GM18502 (cell line): ENCODE data around the gene ACY1.
"Not testable (repeated sequence)": the region's sequence is repeated elsewhere in the genome, so short reads cannot be mapped to it uniquely, and the experiment has no call there.

Source experiments
- ATAC-seq: cut with Tn5 transposase; IDR thresholded peaks from one replicate; pipeline ENCODE4 v1.9.1; 2021; ENCODE audit warnings: mild to moderate bottlenecking; ENCODE audit not compliant: unreplicated experiment, poor library complexity

ACY1 gene

DNA sequence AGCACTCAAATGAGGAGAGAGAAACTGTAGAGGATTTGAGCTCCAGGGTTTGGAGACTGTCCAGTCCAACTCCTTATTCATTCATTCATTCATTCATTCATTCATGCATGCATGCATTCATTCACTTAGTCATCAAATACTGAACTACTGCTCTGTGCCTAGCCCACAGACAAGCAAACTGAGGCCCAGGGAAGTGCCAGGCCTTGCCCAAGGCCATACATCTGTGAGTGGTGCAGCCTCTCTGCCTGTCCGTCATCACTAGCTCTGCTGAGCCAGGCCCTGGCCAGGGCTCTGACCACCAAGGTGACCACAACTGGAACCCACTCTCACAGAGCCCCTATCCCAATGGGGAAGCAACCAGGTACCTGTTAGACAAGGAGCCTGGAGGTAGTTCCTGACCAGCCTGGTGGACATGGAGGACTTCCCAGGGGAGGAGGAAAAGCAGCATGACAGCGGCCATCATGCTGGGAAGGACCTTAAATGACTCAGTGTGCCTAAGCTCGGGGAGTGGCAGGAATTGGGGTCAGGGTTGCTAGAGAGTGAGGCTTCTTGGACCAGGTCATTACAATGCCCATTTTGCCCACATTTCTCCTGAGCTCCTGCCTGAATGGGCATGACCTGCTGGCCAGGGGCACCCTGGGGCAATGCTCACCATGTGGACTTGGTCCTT is 39.9 kb downstream of the ACY1 start:
- ATAC-seq: no peak

- no peak for ATAC-seq
Observed at GRCh38 chr3:52023860-52024764, 40.8 kb downstream of the ACY1 start.

DNA sequence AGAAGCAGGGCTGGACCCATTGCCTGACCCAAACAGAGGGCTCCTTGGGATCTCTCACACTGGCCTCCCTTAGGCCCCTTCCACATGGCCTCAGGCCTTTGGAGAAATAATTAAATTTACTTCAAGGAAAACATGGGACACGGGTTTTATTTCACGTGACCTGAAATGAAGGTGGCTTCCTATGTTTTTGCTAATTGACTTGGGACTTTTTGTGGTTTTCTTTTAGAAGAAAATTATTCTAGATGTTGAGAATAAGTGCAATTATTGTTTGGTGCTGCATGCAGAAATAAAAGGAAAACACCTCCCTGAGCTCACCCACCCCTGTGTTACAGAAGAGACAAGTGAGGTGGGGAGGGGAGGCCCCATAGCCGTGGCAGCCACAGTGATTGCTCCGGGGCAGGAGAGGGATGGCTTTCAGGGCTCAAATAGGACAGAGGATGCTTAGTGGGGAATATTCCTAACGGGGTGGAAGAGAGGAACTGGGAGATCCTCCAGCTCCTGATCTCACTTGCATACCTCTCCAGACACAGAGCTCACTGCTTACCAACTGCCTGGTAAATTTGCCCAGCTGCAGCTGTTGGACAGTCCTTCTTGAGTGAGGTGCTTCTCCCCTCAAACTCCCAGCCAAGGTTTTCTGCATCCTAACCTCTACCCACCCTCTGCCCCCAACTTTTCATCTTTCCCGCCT is 41.6 kb downstream of the ACY1 start:
- no peak for ATAC-seq

GRCh38 chr3:52025453-52025852 is 42.1 kb downstream of the ACY1 start:
- ATAC-seq: no peak

GRCh38 chr3:52026041-52026440 is 42.7 kb downstream of the ACY1 start:
- ATAC-seq: no peak

- no peak for ATAC-seq
Observed at GRCh38 chr3:52028572-52028971, 45.2 kb downstream of the ACY1 start.

GRCh38 chr3:52029053-52029452 is 45.7 kb downstream of the ACY1 start:
- ATAC-seq: no peak

DNA sequence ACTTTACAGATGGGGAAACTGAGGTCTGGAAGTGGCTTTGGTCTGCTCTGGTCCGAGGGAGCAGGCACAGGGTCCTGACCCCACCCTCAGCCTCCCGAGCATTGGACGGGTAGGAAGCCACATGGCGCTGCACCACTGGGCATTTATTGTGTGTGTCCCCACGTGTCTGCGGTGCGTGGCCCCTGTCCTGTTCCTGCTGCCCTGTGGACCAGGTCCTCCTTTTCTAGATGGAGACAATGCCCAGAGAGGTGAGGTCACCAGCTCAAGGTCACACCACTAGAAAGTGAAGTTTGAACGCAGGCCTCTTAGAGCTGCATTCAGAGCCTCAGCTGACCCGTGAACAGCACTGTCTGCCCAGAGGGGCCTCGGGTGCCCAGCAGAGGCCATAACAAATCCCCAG is 46.2 kb downstream of the ACY1 start:
- no peak for ATAC-seq

- ATAC-seq: no peak
Observed at GRCh38 chr3:52030714-52031310, 47.5 kb downstream of the ACY1 start.

GRCh38 chr3:52031896-52032295 is 48.6 kb downstream of the ACY1 start:
- no peak for ATAC-seq

- no peak for ATAC-seq
Observed at GRCh38 chr3:52032702-52033408, 49.5 kb downstream of the ACY1 start.

DNA sequence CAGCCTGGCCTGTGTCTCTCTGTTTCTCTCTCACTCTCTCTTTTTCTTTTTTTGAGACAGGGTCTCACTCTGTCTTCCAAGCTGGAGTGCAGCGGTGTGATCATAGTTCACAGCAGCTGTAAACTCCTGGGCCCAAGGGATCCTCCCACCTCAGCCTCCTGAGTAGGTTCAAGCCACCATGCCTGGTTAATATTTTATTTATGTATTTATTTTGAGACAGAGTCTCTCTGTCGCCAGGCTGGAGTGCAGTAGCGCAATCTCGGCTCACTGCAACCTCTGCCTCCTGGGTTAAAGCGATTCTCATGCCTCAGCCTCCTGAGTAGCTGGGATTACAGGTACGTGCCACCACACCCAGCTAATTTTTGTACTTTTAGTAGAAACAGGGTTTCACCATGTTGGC is 50.4 kb downstream of the ACY1 start:
- ATAC-seq: not testable (repeated sequence)

DNA sequence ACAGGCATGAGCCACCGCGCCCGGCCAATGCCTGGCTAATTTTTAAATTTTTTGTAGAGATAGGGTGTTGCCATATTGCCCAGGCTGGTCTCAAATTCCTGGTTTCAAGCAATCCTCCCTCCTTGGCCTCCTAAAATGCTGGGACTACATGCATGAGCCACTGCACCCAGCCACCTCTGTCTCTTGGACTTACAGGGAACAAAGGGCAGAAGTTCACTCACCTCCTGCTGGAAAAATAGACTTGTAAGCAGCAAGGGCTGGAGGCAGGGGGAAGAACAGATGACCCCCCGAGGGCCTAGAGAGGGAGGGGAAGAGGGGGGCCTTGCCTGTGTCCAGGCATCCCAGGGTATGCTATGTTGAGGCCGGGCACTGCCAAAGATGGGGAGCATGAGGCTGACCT is 50.9 kb downstream of the ACY1 start:
- ATAC-seq: no peak

- ATAC-seq: no peak
Observed at GRCh38 chr3:52034651-52035050, 51.3 kb downstream of the ACY1 start.

GRCh38 chr3:52036222-52036694 is 52.9 kb downstream of the ACY1 start:
- ATAC-seq: peak; percentile 76

DNA sequence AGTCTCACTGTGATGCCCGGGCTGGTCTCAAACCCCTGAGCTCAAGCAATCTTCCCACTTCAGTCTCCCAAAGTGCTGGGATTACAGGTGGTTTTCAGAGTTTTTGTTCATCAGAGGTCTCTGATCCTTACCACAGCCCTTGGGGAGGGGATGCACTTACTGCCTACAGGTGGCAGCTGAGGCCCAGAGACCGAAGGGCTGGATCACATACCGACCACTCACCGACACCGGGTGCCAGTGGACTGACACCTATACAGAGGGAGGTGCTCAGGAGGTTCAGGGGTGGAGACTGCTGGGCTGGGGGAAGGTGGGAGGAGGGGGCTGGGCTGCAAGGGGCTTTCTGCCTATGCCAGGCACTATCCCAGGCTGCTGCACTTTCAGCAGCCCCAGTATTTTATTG is 53.5 kb downstream of the ACY1 start:
- no peak for ATAC-seq

DNA sequence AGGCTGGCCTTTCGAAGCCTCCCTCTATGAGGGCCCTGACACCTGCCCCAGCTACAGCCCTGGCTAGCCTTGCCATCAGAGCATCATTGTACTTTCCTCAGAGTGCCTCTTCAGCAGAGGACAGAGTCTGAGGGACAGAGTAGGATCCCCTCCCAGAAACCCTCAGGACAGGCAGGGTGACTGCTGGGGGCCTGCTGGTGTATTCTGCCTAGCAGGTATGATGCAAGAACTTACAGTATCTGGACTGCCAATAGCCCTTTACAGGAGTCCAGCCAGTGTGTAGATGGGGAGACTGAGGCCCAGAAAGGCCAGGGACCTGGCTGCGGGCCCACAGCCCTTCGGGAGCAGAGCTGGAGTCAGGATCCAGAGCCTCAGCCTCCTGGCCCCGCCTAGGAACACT is 54.0 kb downstream of the ACY1 start:
- ATAC-seq: no peak

DNA sequence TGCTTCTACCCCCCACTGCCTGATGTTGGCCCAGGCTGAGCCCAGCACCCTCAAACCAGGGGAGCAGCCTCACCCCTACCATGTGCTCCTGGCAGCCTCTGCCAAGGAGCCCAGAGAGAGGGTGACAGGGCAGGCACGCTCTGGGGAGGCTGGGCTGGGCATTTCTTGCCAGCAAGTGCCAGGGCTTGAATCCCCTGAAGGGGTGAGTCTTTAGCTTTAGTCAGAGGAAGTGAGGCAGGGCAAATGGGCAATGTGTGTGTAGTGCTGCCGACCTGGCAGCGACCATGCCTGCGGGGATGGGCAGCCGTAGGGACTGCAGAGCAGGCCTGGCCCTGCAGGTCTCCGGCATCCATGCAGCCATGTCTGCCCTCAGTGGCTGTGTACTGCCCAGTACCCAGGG is 54.9 kb downstream of the ACY1 start:
- no peak for ATAC-seq
